GM19328 (cell line): Measurements from ENCODE around the gene COL23A1.

Experiments used
- ATAC-seq: cut with Tn5 transposase; IDR thresholded peaks from one replicate; pipeline ENCODE4 v1.9.1; 2021; ENCODE audit warnings: mild to moderate bottlenecking, moderate library complexity; ENCODE audit not compliant: unreplicated experiment

COL23A1 gene

GRCh38 chr5:178535299-178536175, 54.7 kb downstream of the COL23A1 start:
- ATAC-seq, result no peak

GRCh38 chr5:178533136-178533535, 57.1 kb downstream of the COL23A1 start:
- ATAC-seq, result no peak

DNA sequence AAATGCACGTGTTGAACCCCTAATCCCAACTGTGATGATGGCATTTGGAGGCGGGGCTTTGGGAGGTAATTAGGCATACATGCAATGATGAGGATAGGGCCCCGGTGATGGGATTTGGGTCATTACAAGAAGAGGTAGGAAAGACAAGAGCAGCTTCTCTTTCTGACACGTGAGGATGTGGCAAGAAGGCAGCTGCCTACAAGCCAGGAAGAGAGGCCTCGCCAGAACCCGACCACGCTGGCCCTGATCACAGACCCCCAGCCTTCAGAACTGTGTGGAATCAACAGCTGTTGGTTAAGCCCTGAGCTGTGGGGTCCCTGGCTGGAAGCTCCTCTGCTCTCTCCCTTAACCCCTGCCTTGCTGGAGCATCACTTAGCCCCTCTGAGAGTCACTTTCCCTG, 57.5 kb downstream of the COL23A1 start:
- no peak for ATAC-seq

DNA sequence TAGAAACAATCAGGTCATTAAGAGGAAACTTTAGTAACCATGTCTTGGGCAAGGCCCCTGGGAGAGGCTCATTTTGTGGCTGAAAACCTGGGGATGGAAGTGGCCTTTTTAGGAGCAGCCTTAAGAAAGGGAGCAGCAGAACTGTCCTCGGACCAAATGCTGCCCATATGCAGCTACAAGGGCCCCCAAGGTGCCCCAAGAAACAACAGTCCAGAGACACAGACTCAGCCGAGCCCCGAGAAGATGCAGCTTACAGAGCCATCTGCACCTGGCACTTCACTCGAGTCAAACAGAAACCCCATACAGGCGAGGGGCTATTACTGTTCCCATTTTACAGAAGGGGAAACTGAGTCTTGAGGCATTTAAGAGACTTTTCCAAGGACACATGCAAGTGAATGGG, 58.0 kb downstream of the COL23A1 start:
- ATAC-seq, result no peak

GRCh38 chr5:178531786-178532185, 58.4 kb downstream of the COL23A1 start:
- ATAC-seq, result no peak

DNA sequence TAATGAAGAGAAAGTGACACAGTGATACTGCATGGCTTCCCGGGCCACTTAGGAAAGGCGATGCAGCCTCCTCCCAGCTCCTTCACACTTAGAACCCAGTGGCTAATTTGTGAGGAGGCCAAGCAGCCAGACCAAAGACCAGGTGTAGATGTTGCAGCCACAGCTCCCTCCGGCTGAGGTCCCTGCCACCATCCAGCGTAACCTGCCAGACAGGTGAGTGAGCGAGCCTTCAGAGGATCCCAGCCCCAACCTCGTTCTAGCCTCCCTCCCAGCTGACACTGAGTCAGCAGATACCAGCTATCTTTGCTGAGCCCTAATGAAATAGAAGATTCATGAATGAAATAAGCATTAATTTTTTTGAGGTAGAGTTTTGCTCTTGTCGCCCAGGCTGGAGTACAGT, 59.7 kb downstream of the COL23A1 start:
- no peak for ATAC-seq

DNA sequence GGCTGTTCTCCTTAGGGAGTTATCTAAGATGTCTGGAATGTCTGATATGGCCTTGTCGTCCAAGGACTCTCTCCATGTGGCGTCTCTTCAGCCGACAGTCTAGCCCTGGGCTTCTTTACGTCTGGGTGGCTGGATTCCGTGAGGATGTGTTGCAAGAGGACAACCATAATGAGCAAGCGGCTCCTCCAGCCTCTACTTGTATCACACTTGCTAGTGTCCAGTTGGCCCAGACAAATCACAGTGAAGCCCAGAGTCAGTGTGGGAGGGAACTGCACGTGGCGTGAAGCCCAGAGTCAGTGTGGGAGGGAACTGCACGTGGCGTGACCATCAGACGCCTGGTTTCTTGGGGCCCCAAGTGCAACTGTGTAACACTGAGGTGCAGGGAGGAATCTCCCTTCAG, 61.1 kb downstream of the COL23A1 start:
- ATAC-seq, result no peak

- no peak for ATAC-seq
Observed at GRCh38 chr5:178527458-178528307, 62.5 kb downstream of the COL23A1 start.

- ATAC-seq, result no peak
Observed at GRCh38 chr5:178526773-178527457, 63.3 kb downstream of the COL23A1 start.

DNA sequence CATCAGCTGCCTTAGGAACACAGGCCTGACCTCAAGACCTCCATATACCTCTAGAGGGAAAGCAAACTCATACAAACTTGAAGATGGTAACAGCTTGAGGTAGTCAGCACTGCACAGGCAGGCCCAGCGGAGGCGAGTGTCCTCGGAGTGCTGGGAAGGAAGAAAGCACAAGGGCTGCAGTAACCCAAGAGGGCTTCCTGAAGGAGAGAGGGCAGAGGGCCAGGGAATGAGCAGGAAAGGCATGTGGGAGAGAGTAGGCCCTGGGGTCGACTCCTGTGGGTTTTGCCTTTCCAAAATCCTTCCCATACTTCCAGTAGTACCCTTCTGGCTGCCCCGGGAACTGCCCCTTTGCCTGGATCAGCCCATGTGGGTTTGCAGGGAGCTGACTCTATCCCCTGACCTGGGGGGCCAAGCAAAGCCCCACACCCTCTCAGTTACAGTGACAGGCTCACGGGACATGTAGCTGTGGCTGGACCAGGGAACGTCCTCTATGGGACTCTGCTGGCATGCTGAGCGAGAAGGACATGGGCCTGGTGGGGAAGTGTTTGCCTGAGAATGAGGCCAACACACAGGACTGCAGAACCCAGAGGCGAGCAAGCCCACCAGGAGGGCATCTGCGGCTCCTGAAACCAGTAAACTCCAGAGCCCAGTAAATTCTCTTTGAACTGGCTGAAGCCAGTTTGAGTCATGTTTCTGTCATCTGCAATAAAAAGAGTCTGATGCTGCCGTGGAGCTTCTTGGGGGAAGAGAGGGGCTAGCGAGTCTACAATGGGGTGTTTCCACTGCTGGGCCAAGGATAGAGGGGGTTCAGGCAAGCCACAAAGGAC, 64.1 kb downstream of the COL23A1 start:
- ATAC-seq, result no peak

- no peak for ATAC-seq
Observed at GRCh38 chr5:178524093-178524882, 65.9 kb downstream of the COL23A1 start.

DNA sequence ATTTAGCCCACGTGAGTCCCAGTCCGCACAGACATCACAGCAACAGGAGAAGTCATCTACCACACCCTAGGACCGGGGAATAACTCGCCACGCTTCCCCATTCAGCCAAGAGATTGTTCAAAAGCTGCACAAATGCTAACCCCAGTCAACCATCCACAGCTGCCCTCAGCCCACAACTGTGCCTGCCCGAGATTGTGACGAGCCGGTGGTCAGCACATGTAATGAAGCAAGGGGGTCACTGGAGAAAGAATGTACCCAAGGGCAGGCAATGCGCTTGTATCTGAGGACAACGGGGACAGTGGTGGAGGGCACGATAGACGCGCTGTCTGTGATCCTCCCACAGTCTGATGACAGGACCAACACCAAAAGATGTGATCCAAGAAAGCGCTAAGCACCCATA, 67.8 kb downstream of the COL23A1 start:
- no peak for ATAC-seq

DNA sequence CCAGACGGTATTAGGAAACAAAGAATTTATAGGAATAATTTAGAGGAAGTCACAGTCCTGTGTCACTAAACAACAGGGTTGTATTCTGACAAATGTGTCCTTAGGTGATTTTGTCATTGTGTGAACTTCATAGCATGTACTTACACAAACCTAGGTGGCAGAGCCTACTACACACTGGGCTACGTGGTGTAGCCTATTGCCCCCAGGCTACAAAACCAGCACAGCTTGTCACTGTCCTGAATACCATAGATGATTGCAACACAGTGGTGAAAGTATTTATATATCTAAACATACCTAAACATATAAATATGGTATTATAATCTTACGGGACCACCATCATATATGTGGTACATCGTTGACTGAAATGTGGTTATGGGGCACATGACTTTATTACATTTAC, 69.3 kb downstream of the COL23A1 start:
- ATAC-seq, result no peak

GRCh38 chr5:178519804-178520203, 70.4 kb downstream of the COL23A1 start:
- no peak for ATAC-seq

DNA sequence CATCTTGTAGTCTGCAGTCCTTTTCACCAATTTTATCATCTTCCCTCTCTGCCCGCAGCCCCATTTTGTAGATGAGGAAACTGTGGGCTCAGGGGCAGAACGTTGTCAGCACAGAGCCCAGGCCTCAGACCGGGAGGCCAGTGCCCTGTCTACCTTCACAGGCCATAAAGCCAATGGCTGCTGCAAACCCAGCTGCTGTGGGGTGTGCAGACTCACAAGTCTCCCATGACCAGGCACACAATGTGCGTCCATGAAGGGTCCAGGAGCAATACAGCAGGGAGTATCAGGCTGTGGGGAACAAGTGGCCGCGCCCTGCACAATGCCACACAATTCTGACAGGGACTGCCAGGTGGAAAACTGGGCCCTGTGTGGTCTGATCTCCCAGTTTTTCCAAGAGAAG, 71.0 kb downstream of the COL23A1 start:
- no peak for ATAC-seq

DNA sequence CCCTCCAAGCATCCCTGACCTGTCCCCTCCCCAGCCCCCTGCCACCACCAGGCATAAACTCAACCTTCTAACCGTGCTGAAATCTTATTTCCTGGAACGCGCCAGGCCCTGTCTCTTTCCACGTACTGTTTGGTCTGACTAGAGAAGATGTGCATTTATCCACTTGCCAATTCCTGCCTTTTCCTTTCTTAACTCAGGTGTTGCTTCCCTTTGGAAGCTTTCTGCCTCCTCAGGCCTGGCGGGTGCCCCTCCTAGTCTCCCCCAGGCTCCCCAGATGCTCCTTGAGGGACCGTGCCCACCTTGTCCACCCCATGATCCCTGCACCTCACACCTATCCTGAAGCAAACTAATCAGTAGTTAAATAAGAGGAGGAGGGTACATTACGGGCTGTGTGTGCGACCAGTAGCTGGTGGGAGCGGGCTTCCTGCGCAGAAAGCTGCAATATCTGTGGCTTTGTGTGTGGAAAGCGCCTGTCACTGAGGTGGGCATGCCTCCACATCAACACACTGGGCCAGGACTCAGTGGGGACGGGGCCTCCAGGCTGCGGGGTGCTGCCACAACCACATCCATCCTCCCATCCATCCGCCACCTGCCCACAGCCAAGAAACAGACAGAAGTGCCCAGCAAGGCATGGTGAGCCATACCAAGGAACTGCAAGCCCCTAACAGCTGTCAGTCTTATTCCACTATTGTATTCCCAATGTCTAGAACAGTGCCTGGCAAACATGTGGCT, 73.5 kb downstream of the COL23A1 start:
- ATAC-seq, result no peak

DNA sequence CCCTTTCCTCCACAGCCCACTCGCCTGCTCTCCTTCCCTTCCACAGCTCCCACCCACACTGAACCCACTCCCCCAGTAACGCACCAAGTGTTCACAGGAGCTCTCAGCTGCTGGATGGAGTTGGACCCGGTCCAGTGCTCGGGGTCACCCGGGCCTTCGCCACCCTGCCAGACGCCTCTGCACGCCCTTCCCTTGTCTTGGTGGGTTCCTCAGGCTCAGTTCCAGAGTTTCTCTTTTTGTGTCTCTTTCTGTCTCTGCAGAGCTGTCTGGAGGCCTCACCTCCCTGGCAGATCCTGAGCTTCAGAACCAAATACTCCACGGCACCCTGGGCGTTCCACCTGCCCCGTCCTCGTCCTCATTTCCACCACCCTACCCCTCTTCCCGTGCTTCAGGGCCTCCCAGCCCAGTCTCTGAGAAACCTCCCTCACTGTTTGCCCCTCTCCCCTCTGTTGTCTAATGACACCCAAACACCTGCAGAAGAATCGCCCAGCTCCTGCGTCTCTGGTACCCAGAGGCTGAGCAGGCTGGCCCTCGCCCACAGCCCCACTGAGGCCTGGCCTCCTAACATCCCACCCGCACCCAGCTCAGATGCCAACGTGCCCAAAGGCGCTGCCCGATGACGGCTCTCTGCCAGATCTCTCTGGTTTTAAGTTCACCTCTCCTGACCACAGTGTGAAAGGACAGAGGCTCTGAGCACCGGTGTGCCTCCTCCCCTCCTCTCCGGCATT, 74.3 kb downstream of the COL23A1 start:
- no peak for ATAC-seq

DNA sequence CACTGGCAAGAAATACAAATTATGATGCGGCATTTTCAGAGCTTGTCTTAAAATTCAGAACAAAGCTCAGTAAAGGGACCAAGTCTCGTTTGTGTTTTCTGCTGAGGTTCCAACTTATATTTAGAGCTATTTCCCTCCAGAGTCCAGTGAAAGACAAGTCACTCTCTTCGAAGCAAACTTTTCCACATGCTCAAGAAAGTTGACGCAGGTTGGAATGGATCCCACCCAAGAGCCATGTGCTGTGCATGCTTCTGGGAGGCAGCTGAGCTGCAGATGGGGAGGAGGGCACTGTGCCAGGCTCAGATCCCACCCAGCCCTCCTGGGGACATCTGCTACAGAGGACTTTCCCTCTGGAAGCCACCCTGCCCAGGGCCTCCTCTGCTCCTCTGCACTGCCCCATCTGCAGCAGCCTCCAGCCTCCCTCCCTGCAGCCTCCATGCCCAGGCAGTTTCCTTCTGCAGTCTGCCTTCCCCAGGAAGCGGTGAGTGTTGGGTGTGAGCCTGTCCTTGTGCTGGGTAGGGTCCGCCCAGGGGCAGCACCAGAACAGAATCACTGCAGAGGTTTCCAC, 75.3 kb downstream of the COL23A1 start:
- ATAC-seq, result no peak
